HG02970 (cell line): ENCODE measurements around the gene RNF145.
A peak's percentile ranks its signal among the peaks of the same experiment; 100 is the strongest.

Experiments used
- ATAC-seq: cut with Tn5 transposase; IDR thresholded peaks from one replicate; pipeline ENCODE4 v1.9.1; 2021; ENCODE audit warnings: mild to moderate bottlenecking, moderate library complexity, moderate number of reproducible peaks; ENCODE audit not compliant: unreplicated experiment, low FRiP score

Gene RNF145

GRCh38 chr5:159218595-159219023 lies 9.3 kb upstream of the RNF145 start:
- ATAC-seq = no peak

- no peak for ATAC-seq
Observed at GRCh38 chr5:159217236-159217635, 7.9 kb upstream of the RNF145 start.

GRCh38 chr5:159216454-159216853 lies 7.1 kb upstream of the RNF145 start:
- no peak for ATAC-seq

GRCh38 chr5:159215886-159216285 lies 6.5 kb upstream of the RNF145 start:
- no peak for ATAC-seq

- ATAC-seq = no peak
Observed at GRCh38 chr5:159214486-159215271, 5.3 kb upstream of the RNF145 start.

- ATAC-seq = no peak
Observed at GRCh38 chr5:159212657-159213462, 3.5 kb upstream of the RNF145 start.

- no peak for ATAC-seq
Observed at GRCh38 chr5:159211729-159212174, 2.4 kb upstream of the RNF145 start.

GRCh38 chr5:159210846-159211245 lies 1.5 kb upstream of the RNF145 start:
- no peak for ATAC-seq

- ATAC-seq = no peak
Observed at GRCh38 chr5:159210210-159210661, 883 bp upstream of the RNF145 start.

- ATAC-seq = peak; percentile 17
Observed at GRCh38 chr5:159208514-159209437, 577 bp downstream of the RNF145 start.

GRCh38 chr5:159207686-159208513 lies 1.5 kb downstream of the RNF145 start:
- peak; percentile 39 for ATAC-seq

GRCh38 chr5:159207222-159207685 lies 2.1 kb downstream of the RNF145 start:
- ATAC-seq = no peak

GRCh38 chr5:159206818-159207217 lies 2.5 kb downstream of the RNF145 start:
- ATAC-seq = no peak

GRCh38 chr5:159206368-159206767 lies 3.0 kb downstream of the RNF145 start:
- no peak for ATAC-seq

GRCh38 chr5:159203351-159203750 lies 6.0 kb downstream of the RNF145 start:
- ATAC-seq = no peak

- ATAC-seq = no peak
Observed at GRCh38 chr5:159202151-159202550, 7.2 kb downstream of the RNF145 start.

- ATAC-seq = no peak
Observed at GRCh38 chr5:159199780-159200179, 9.6 kb downstream of the RNF145 start.

GRCh38 chr5:159199225-159199624 lies 10.1 kb downstream of the RNF145 start:
- ATAC-seq = no peak
